PFSK-1 (cell line): ENCODE data around the gene EHD3.

Experiments
- FOXP2 ChIP-seq: optimal IDR thresholded peaks from 2 replicates; pipeline ENCODE3; 2011; ENCODE audit warnings: borderline replicate concordance, control low read depth, inconsistent platforms; ENCODE audit not compliant: insufficient read depth; ENCODE audit errors: extremely low read length, extremely low read depth
- POLR2AphosphoS5 ChIP-seq: IDR thresholded peaks from 2 replicates; pipeline ENCODE4 v1.6.1; 2012; ENCODE audit warnings: low read depth, mild to moderate bottlenecking, control low read depth, low read length, moderate library complexity
- REST ChIP-seq, 2 experiments: IDR thresholded peaks; 2 replicates each; pipeline versions ENCODE4 v1.6.1 to v1.8.0; 2011 to 2012; ENCODE audit warnings: low read depth in 2 of 2, low read length in 2 of 2, control low read depth in 1 of 2, inconsistent platforms in 1 of 2, mild to moderate bottlenecking in 1 of 2, moderate library complexity in 1 of 2; ENCODE audit not compliant: insufficient read depth in 1 of 2
- SIN3A ChIP-seq: IDR thresholded peaks from 2 replicates; pipeline ENCODE4 v1.6.1; 2012; ENCODE audit warnings: mild to moderate bottlenecking, low read length, moderate library complexity, borderline replicate concordance; ENCODE audit not compliant: insufficient read depth
- TAF1 ChIP-seq: IDR thresholded peaks from 2 replicates; pipeline ENCODE4 v1.6.1; 2012; ENCODE audit warnings: low read length, control low read depth, borderline replicate concordance; ENCODE audit not compliant: insufficient read depth

Gene EHD3

GRCh38 chr2:31260870-31261269 is 26.9 kb downstream of the EHD3 start:
- TF ChIP-seq SIN3A: no peak
- no peak for TF ChIP-seq TAF1
- no peak for TF ChIP-seq FOXP2
- TF ChIP-seq POLR2AphosphoS5: no peak
- TF ChIP-seq REST (IDR thresholded peaks at IDR 0.05; ENCODE audit: insufficient read depth in 1 of 2, low read depth in 2 of 2, low read length in 2 of 2): no peak

DNA sequence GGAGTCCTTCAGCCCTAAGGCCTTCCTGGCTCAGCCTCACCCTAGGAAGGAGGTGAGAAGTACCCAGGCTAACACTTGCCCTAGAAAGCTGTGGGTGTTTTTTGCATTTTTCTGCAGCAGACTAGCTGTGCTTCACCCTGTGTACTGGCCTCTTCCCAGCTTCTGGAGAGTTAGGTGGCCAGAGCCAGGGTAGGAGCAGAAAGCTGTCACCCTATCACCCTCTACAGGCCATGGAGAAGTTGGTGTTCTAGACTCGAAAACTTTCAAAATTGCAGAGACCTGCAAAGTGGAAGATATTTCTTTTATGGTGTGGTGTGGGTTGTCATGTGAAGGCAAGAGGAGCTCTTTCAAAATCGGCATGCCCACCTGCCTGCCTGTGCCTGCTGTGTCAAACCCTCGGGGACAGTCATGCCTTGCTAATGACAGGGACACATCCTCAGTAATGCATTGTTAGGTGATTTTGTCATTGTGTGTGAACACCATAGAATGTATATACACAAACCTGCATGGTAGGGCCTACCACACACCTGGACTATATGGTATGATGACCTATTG is 29.8 kb downstream of the EHD3 start:
- TF ChIP-seq SIN3A: no peak
- no peak for TF ChIP-seq REST (IDR thresholded peaks at IDR 0.05; ENCODE audit: insufficient read depth in 1 of 2, low read depth in 2 of 2, low read length in 2 of 2)
- no peak for TF ChIP-seq FOXP2
- no peak for TF ChIP-seq TAF1
- no peak for TF ChIP-seq POLR2AphosphoS5

DNA sequence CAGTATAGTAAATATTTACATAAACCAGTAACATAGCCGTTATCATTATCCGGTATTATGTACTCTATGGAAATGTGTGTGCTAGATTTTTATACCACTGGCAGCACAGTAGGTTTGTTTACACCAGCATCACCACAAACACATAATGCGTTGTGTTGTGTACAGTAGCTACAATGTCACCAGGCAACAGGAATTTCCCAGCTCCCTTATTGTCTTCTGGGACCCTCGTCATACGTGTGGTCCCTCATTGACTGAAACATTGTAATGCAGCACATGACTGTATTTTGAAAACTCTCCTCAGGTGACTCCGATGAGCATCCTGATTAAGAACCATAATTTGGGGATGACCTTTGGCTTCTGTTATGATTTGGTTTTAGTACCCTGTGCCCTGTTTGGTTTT is 31.3 kb downstream of the EHD3 start:
- TF ChIP-seq SIN3A: no peak
- TF ChIP-seq REST (IDR thresholded peaks at IDR 0.05; ENCODE audit: insufficient read depth in 1 of 2, low read depth in 2 of 2, low read length in 2 of 2): no peak
- TF ChIP-seq FOXP2: no peak
- no peak for TF ChIP-seq POLR2AphosphoS5
- no peak for TF ChIP-seq TAF1

DNA sequence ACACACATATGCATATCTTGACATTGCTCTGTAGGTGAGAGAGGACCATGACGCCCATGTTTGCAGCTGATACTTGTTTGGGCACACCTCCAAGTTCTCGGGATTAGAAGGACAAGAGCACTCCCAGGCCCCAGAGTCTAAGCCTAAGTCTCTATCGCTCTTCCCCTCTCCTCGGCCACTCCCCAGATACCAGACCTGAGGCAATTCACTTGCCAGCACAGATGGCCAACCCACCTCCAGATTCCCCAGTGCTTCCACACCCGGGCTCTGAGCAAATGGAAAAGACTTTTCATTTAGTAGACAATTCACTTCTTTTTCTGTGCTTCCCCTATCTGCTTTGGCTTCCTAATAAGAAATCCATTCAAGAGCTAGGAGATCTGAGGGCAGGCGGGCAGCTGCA is 32.9 kb downstream of the EHD3 start:
- TF ChIP-seq TAF1: no peak

DNA sequence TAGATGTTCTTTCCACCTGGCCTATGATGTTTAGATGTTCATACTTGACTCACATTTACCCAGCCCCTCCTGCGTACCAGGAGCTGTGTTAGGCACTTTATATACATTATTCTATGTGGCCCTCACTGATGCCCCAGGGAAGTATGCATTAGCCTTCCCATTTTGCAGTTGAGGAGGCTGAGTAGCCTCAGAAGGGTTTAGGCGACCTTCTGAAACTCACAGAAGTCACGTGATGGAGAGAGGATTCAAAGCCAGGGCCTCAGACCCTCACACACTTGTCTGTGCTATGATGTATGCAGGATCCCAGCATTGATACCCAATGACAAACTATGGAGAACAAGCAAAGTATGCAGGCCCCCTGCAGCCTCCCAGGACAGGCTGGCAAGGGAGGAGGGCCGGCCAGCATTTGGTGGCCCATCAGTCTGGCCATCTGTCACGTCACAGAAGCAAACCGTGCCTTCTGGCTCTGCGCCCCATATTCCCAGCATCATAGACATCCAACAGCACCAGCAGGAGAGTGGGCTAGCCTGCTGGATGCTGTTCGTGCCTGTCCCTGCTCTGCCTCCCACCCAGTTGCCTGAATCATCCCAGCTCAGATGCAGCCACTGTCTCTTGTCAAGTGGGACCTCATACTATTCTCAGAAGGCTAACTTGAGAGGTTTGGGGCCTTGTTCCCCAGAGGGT is 33.6 kb downstream of the EHD3 start:
- no peak for TF ChIP-seq TAF1
- no peak for TF ChIP-seq REST (IDR thresholded peaks at IDR 0.05; ENCODE audit: insufficient read depth in 1 of 2, low read depth in 2 of 2, low read length in 2 of 2)
- no peak for TF ChIP-seq FOXP2
